K562 (cell line): ENCODE data around the gene KCNV2. TPM values are rescaled to one million over a fixed set of nuclear protein-coding genes. Genes with fewer than 3 reads are reported as not detected.

Experiments
- ATAC-seq: fragments of 200-7000 bp; cut with Tn5 transposase; 3 replicates; pipeline ENCODE4 v1.9.1; 2020; ENCODE audit warnings: moderate library complexity
- BruUV-seq: library from RNA; stranded (reverse); fragments of 400-500 nt; replicated peaks from 2 replicates; lab custom pipeline; 2021; lab: Mats Ljungman, UMichigan
- CTCF ChIA-PET: fragments of 300-600 bp; formaldehyde crosslinking; extraction: SDS; loops from one replicate; lab custom pipeline; 2021; ENCODE audit warnings: low intra/inter-chr PET ratio; lab: Yijun Ruan, JAX
- POLR2A ChIA-PET: fragments of 300-600, 350-650 bp; sonication (Branson Sonifier 250); formaldehyde crosslinking; extraction: SDS; loops from one replicate; lab custom pipeline; 2021; ENCODE audit warnings: antibody characterized with exemption, inconsistent platforms; lab: Yijun Ruan, JAX
- DNase-seq, 4 experiments: peaks; one replicate each; pipeline versions ENCODE4 v3.0.0 to v3.0.0-alpha.2; 2011 to 2018; ENCODE audit warnings: low spot score in 3 of 4, mixed read lengths in 3 of 4; ENCODE audit errors: extremely low read depth in 1 of 4
- FAIRE-seq: peaks from 2 replicates; lab custom pipeline; 2011; peaks lifted over from hg19 to GRCh38; lab: Jason Lieb, UNC
- H2AFZ ChIP-seq: 2 replicates; pipeline ENCODE4 v1.6.0; 2011; ENCODE audit warnings: low read depth, low read length, control low read depth, inconsistent platforms
- H3K27ac ChIP-seq: fragments of 200-600 bp; 3 replicates; pipeline ENCODE4 v1.8.0; 2011; ENCODE audit warnings: low read depth, mild to moderate bottlenecking, control low read depth, inconsistent platforms, low read length, moderate library complexity, mixed read lengths; ENCODE audit errors: extremely low read depth
- H3K27me3 ChIP-seq, 2 experiments: fragments of 300-600 bp in 1 of 2; 2 replicates in 1 of 2; 3 replicates in 1 of 2; pipeline versions ENCODE4 v1.6.0 to v1.8.0; 2011; ENCODE audit warnings: inconsistent platforms in 2 of 2, low read length in 2 of 2, mild to moderate bottlenecking in 1 of 2, mixed read lengths in 1 of 2, moderate library complexity in 1 of 2; ENCODE audit not compliant: control insufficient read depth in 2 of 2, insufficient read depth in 2 of 2
- H3K36me3 ChIP-seq: fragments of 300-600 bp; 3 replicates; pipeline ENCODE4 v1.8.0; 2011; ENCODE audit warnings: mild to moderate bottlenecking, low read length, inconsistent platforms; ENCODE audit not compliant: control insufficient read depth, insufficient read depth
- H3K4me1 ChIP-seq, 2 experiments: fragments of 200-600 bp in 1 of 2; replicated peaks in 1 of 2; 2 replicates in 1 of 2; 3 replicates in 1 of 2; pipeline versions ENCODE4 v1.5.1 to v1.8.0; 2011; ENCODE audit warnings: inconsistent platforms in 2 of 2, low read length in 2 of 2, mild to moderate bottlenecking in 1 of 2, mixed read lengths in 1 of 2, moderate library complexity in 1 of 2; ENCODE audit not compliant: control insufficient read depth in 2 of 2, insufficient read depth in 2 of 2
- H3K4me2 ChIP-seq: 2 replicates; pipeline ENCODE4 v1.6.1; 2011; ENCODE audit warnings: low read length, control low read depth, inconsistent platforms, mixed read lengths; ENCODE audit not compliant: insufficient read depth
- H3K4me3 ChIP-seq: fragments of 200-600 bp; sonication (generic), shearing (Covaris generic); 2 replicates; pipeline ENCODE4 v1.5.1; 2016; ENCODE audit warnings: control low read depth, inconsistent platforms
- H3K79me2 ChIP-seq: fragments of 200-600 bp; 3 replicates; pipeline ENCODE4 v1.8.0; 2011; ENCODE audit warnings: low read length, inconsistent platforms; ENCODE audit not compliant: control insufficient read depth, insufficient read depth
- H3K9ac ChIP-seq, 2 experiments: 2 replicates each; pipeline versions ENCODE4 v1.6.0 to v1.6.1; 2011; ENCODE audit warnings: low read depth in 2 of 2, low read length in 2 of 2, control low read depth in 1 of 2, inconsistent platforms in 1 of 2, mild to moderate bottlenecking in 1 of 2, mixed read lengths in 1 of 2; ENCODE audit not compliant: insufficient read depth in 1 of 2
- H3K9me1 ChIP-seq: one replicate; pipeline ENCODE4 v1.6.0; 2011; ENCODE audit warnings: inconsistent platforms, mild to moderate bottlenecking, low read length, moderate library complexity; ENCODE audit not compliant: control insufficient read depth, insufficient read depth
- H3K9me3 ChIP-seq: replicated peaks from 2 replicates; pipeline ENCODE4 v1.5.1; 2011; ENCODE audit warnings: low read depth, low read length, inconsistent platforms; ENCODE audit not compliant: control insufficient read depth, insufficient read depth
- H4K20me1 ChIP-seq: replicated peaks from 2 replicates; pipeline ENCODE4 v1.6.1; 2011; ENCODE audit warnings: low read length, inconsistent platforms, mixed read lengths; ENCODE audit not compliant: control insufficient read depth, insufficient read depth
- CAMTA2 ChIP-seq: fragments of 250-450 bp; sonication (Bioruptor Pico); conservative IDR thresholded peaks from 2 replicates; pipeline ENCODE4 v1.5.1; 2022
- CHD1 ChIP-seq: fragments of 200-600 bp; sonication (generic); IDR thresholded peaks from one replicate; pipeline ENCODE4 v1.6.1; 2012; ENCODE audit warnings: mild to moderate bottlenecking, moderate library complexity, low read length, inconsistent platforms
- CUX1 ChIP-seq: fragments of 200-800 bp; sonication (Bioruptor generic); IDR thresholded peaks from 2 replicates; pipeline ENCODE4 v1.6.1; 2016; ENCODE audit warnings: missing genetic modification characterization, missing compliant biosample characterization
- FOXJ2 ChIP-seq: fragments of 200-800 bp; sonication (Bioruptor generic); IDR thresholded peaks from 2 replicates; pipeline ENCODE4 v1.6.1; 2016; ENCODE audit warnings: missing genetic modification characterization, missing compliant biosample characterization
- L3MBTL2 ChIP-seq: fragments of 450-650 bp; IDR thresholded peaks from 2 replicates; pipeline ENCODE4 v1.6.1; 2016; ENCODE audit warnings: mild to moderate bottlenecking, moderate library complexity
- MIER1 ChIP-seq: fragments of 450-650 bp; IDR thresholded peaks from 2 replicates; pipeline ENCODE4 v1.6.1; 2016; ENCODE audit warnings: antibody characterized with exemption, mild to moderate bottlenecking, low read depth
- NR2F6 ChIP-seq: fragments of 450-650 bp; formaldehyde crosslinking; IDR thresholded peaks from 2 replicates; pipeline ENCODE4 v1.4.0; 2020; ENCODE audit warnings: mild to moderate bottlenecking
- SRSF3 ChIP-seq: fragments of 200-400 bp; formaldehyde crosslinking; IDR thresholded peaks from 2 replicates; pipeline ENCODE4 v1.6.1; 2016; ENCODE audit warnings: mild to moderate bottlenecking, low read length, moderate library complexity; ENCODE audit not compliant: insufficient read depth
- USF2 ChIP-seq: sonication (generic); formaldehyde crosslinking; IDR thresholded peaks from 2 replicates; pipeline ENCODE4 v1.5.0; 2020; ENCODE audit warnings: missing genetic modification reagents
- ZEB2 ChIP-seq: fragments of 450-650 bp; IDR thresholded peaks from 2 replicates; pipeline ENCODE4 v1.6.1; 2016
- WGBS: fragments of 100-300 bp; shearing (Covaris generic); methylation state at CpG from one replicate; pipeline ENCODE4 v1.1.6; 2016; ENCODE audit warnings: low coverage, mixed read lengths; ENCODE audit not compliant: insufficient coverage; ENCODE audit errors: missing lambda C conversion rate; 5-methylcytosine and 5-hydroxymethylcytosine counted together
- in situ Hi-C: fragments of 300-500 bp; cut with MboI; formaldehyde crosslinking; loops from 4 replicates; pipeline ENCODE4 v1.15.0; 2018; ENCODE audit warnings: inconsistent platforms, mixed read lengths
- intact Hi-C: fragments of 100-400 bp; cut with micrococcal nuclease; formaldehyde crosslinking; loops from 2 replicates; pipeline ENCODE4 v1.14.2; 2022
- polyA plus RNA-seq, 8 experiments: library from polyadenylated mRNA; depleted of rRNA in 4 of 8; stranded (reverse) in 5 of 8; unstranded in 3 of 8; fragments of >200 nt; fragmentation: Nextera tagmentation in 2 of 8; fragmentation: Illumina TruSeq in 1 of 8; extraction: Ambion mirVana in 2 of 8; extraction: Trizol in 1 of 8; gene quantifications; 2 replicates each; pipeline versions ENCODE4 v1.2.1 to v1.2.3, GENCODE V29; 2011 to 2014; ENCODE audit warnings: inconsistent platforms in 1 of 8, missing spikeins in 1 of 8
- total RNA-seq, 7 experiments: library from RNA; depleted of rRNA in 6 of 7; stranded (reverse); fragments of >200 nt in 6 of 7; fragmentation: Illumina TruSeq in 2 of 7; extraction: Trizol in 2 of 7; gene quantifications; 2 replicates each; pipeline versions ENCODE4 v1.2.1 to v1.2.3, GENCODE V29; 2011 to 2021; ENCODE audit warnings: low replicate concordance in 1 of 7

The KCNV2 gene
- total and polyA plus RNA-seq, 9 of the 15 experiments (the other 6 are each of a cell fraction or from before 2014, with no cell fraction given): 0.03 TPM; not detected in 8

GRCh38 chr9:2725126-2725525 is 7.8 kb downstream of the KCNV2 start:
- Histone ChIP-seq H4K20me1 (no peaks in the 10 kb centered on the region), H3K9me3 (no peaks in the 10 kb centered on the region), H3K4me3 (no peak overlapping the region), H3K27me3 (no peaks in the 10 kb centered on the region), H3K79me2 (no peaks in the 10 kb centered on the region), H3K9me1 (no peaks in the 10 kb centered on the region), H3K9ac (no peak overlapping the region), H2AFZ (no peak overlapping the region), H3K4me2 (no peak overlapping the region), H3K27ac (no peak overlapping the region), H3K4me1 (peaks cover 0 to 4% of the 10 kb centered on the region in 2 experiments; a peak in 2 of 5 replicates), H3K36me3 (no peaks in the 10 kb centered on the region)
- CTCF ChIA-PET: no interaction called here
- ATAC-seq: no peak
- in situ Hi-C loops: no loop called here
- DNase-seq: no peak
- BruUV-seq: no TSS peak
- 85% methylated on average over 4 of the region's 4 CpGs for WGBS
- intact Hi-C loops: loop anchor here (5.0 kb wide), 1 partner anchor 388 kb away; no protein-coding TSS in a partner anchor
- no peak for FAIRE-seq
- TF ChIP-seq FOXJ2 (no peak), USF2 (CRISPR knock-in tag) (no peak), SRSF3 (no peak)
- POLR2A ChIA-PET: no interaction called here

GRCh38 chr9:2725898-2726649 is 8.8 kb downstream of the KCNV2 start:
- no peak for ATAC-seq
- Histone ChIP-seq H3K36me3 (no peaks in the 10 kb centered on the region), H3K4me1 (peaks cover 0 to 4% of the 10 kb centered on the region in 2 experiments; a peak in 2 of 5 replicates), H3K9me1 (no peaks in the 10 kb centered on the region), H3K27ac (no peak overlapping the region), H2AFZ (no peak overlapping the region), H3K79me2 (no peaks in the 10 kb centered on the region), H3K27me3 (no peaks in the 10 kb centered on the region), H3K9me3 (no peaks in the 10 kb centered on the region), H3K4me2 (no peak overlapping the region), H3K4me3 (no peak overlapping the region), H4K20me1 (no peaks in the 10 kb centered on the region), H3K9ac (no peak overlapping the region)
- in situ Hi-C loops (no loop called here), intact Hi-C loops (loop anchor here (5.0 kb wide), 1 partner anchor 389 kb away; no protein-coding TSS in a partner anchor)
- POLR2A ChIA-PET: no interaction called here
- no TSS peak for BruUV-seq
- WGBS: 80% methylated on average over 3 of the region's 4 CpGs
- CTCF ChIA-PET: no interaction called here
- no peak for FAIRE-seq
- no peak for DNase-seq
- no peak for TF ChIP-seq L3MBTL2
- no peak for TF ChIP-seq CUX1 (CRISPR knock-in tag)
- TF ChIP-seq CHD1: no peak
- TF ChIP-seq CAMTA2: no peak
- no peak for TF ChIP-seq MIER1
- no peak for TF ChIP-seq NR2F6
- TF ChIP-seq ZEB2: no peak
